HT1080 (cell line): Measurements from ENCODE around the gene GPRIN2. TPM values are rescaled to one million over a fixed set of nuclear protein-coding genes. Genes with fewer than 3 reads are reported as not detected.
"Not testable (repeated sequence)": the region's sequence is repeated elsewhere in the genome, so short reads cannot be mapped to it uniquely, and the experiment has no call there.

Source experiments
- DNase-seq: peaks from one replicate; pipeline ENCODE4 v3.0.0-alpha.2; 2015; ENCODE audit warnings: low read depth
- total RNA-seq: library from RNA; depleted of rRNA; stranded (reverse); fragments of >200 nt; shearing (Covaris generic); gene quantifications from 2 replicates; pipeline ENCODE4 v1.2.3, GENCODE V29; 2014

GPRIN2 gene
- total RNA-seq, 1 experiment from 2014 or later = not detected

DNA sequence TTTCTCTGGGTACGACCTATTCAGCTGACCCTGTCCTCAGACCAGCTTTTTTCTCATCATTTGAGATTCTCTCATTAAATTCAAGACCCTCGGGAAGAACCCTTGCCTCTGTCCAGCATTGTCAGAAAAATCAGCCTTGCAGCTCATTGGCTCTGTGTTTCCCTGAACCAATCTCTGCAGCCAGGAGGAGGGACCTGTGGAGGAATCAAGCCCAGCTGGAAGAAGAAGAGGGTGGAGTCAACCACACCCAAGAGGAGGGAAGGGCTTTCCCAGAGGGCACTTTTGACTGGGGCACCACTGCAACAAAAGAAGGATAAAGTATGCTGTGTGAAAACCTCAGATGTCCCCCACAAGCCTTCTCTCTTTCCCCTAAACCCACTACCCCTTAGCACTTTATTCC is 14.2 kb upstream of the GPRIN2 start:
- not testable (repeated sequence) for DNase-seq

- DNase-seq = not testable (repeated sequence)
Observed at GRCh38 chr10:46567151-46567550, 10.7 kb upstream of the GPRIN2 start.

GRCh38 chr10:46565591-46566332 is 9.3 kb upstream of the GPRIN2 start:
- peak; percentile 56 for DNase-seq

DNA sequence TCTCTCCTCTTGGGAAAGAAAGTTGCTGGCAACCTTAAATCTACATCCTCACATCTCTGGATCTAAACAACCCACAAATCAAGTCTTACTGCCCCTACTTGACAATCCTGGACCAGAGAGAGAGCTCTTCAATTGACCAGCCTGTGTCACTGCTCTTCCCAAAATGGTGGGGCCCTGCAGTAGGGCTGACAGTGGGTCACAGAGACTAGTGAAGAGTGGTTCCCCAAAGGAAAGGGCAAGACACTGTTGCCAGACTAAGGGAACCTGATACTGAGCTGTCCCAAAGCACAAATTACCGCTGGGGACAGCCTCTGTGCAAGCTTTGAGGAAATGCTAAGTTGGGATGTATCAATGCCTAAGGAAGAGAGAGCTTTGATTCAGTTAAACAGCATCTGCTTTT is 4.5 kb upstream of the GPRIN2 start:
- DNase-seq = no peak

GRCh38 chr10:46560381-46560780 is 3.9 kb upstream of the GPRIN2 start:
- DNase-seq = no peak

DNA sequence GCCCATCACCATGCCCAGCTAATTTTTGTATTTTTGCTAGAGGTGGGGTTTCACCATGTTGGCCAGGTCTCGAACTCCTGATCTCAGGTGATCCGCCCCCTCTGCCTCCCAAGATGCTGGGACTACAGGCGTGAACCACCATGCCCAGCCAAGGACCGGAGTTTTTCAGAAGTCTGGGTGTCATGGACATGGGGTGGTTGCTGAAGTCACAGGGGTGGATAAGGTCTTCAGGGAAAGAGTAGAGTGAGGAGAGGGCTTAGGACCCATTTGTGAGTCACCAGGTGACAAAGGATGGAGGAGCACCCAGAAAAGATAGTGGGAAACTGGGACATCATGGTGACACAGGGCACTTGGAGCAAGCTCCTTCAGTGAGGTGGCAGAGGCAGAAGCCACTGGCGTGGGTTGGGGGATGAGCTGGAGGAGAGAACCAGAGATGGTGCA is 2.8 kb upstream of the GPRIN2 start:
- DNase-seq = no peak

GRCh38 chr10:46558392-46559185 is 2.1 kb upstream of the GPRIN2 start:
- no peak for DNase-seq

GRCh38 chr10:46558122-46558391 is 1.6 kb upstream of the GPRIN2 start:
- DNase-seq = no peak

GRCh38 chr10:46557319-46558121 is 1.1 kb upstream of the GPRIN2 start:
- no peak for DNase-seq

DNA sequence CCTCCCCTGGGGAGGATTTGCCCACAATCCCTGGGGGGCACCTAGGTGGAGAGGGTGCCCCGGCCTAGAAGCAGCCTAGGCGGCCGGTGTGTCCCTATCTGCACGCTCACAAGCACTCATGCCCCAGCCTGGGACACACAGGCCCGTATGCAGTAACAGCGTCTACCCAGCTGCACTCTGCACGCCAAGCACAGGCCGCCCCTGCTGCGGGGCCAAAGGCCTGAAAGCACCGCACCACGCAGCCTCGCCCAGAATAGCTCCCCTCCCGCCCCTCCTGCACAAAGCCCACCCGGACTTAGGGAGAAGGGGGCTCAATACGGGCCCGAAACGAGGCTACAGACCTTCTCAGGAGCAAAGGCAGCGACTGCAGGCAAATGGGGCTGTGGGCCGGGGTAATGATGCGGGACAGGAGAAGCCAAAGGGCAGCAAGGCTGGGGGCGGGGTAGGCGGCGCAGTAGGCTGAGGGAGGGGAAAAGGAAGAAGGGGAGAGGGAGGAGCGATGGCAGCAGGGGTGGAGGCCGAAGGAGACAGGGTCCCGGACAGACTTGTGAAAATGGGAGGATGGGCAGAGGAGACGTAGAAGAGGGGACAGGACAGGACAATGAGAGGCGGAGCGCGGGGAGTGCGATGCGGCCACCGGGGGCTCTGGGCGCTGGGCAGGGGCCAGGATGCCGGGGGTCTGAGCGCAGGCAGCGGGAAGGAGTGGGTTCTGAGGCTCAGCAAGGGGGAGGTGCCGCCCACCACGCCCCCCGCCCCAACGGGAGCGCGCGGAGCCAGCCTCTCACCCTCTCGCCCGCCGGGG is 544 bp downstream of the GPRIN2 start:
- no peak for DNase-seq

GRCh38 chr10:46555366-46555712 is 1.1 kb downstream of the GPRIN2 start:
- no peak for DNase-seq

GRCh38 chr10:46554166-46554781 is 2.2 kb downstream of the GPRIN2 start:
- DNase-seq = no peak

- no peak for DNase-seq
Observed at GRCh38 chr10:46553238-46554049, 3.0 kb downstream of the GPRIN2 start.

DNA sequence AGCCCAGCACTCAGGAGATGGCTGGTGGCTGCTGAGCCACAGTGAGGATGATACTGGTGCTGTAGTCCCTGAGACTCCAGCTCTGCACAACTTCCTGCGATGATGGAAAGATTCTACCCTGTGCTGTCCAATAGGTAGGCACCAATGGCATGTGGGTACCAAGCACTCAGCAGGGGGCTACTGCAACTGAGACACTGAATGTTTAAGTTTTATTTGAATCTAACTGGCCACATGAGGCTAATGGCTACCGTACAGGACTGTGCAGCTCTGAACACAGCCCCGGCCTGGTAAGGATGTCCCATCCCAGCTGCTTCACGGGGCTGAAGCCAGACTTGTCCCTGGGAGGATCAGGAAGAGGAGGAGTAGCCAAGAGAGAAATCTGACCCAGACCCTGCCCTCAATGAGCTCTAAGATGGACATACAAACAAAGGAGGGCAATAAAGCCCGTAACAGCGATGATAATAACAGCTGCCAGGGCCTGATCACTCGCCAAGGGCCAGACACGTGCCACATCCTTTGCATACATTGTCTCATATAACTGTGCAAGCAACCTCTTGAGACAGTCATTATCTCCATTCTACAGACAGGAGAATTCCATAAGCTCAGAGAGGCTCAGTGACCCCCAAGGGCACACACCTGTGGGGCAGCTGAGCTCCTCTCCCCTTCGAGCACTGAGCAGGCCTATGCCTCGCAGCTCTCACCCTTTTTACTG is 3.8 kb downstream of the GPRIN2 start:
- no peak for DNase-seq

- DNase-seq = no peak
Observed at GRCh38 chr10:46551701-46552525, 4.5 kb downstream of the GPRIN2 start.

DNA sequence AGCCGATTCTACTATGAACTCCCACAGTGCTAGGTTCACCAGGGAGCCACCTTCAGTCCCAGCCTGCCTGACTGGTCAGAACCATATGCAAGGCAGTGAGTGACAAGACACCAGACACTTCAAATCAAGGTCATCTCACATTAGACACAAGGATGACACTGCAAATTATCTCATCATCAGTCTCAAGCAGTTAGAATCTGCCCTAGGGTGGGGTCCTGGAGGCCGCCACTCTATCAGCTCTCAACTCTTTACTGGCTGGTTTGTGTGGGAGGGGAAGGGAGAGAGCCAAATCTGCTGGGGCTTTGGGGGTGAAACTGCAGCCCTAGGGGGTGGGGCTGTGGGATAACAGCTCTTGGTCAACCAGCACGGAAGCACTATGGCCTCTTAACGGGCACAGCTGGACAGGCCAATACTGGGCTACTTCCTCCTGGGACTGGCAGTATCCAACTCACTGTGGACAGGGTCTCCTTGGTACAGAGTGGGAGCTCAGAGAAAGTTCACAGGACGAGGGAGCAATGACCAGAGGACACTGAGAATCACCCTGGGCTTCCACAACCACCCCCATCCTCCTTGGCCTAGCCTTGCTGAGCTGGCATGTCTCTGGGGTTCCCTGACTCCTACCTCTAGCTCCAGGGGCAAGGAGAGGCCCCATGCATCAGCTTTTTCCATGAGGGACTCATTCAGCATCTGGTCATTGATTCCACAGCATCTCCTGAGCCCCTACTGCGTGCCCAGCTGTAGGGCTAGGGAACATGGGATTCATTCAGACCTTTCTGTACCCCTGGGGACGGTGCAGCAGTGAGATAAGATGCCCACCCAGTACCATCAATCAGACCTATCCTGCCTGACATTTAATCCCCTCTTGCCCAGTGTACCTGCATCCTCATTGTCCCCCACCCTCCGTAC is 5.4 kb downstream of the GPRIN2 start:
- DNase-seq = no peak

- no peak for DNase-seq
Observed at GRCh38 chr10:46550076-46550790, 6.2 kb downstream of the GPRIN2 start.
